Muscle of leg (tissue), 11 donors: ENCODE measurements around the gene PRODH2. TPM values are rescaled to one million over a fixed set of nuclear protein-coding genes. Genes with fewer than 3 reads are reported as not detected.

Source experiments
- DNase-seq: peaks from one replicate; pipeline ENCODE4 v3.0.0; 2013
- H3K27ac ChIP-seq: one replicate; pipeline ENCODE4 v1.5.1; 2013; ENCODE audit warnings: mild to moderate bottlenecking, low read length, control low read depth
- H3K27me3 ChIP-seq: one replicate; pipeline ENCODE4 v1.6.1; 2013; ENCODE audit warnings: low read length; ENCODE audit not compliant: control insufficient read depth, insufficient read depth
- H3K36me3 ChIP-seq: one replicate; pipeline ENCODE4 v1.6.1; 2013; ENCODE audit warnings: low read length; ENCODE audit not compliant: control insufficient read depth, insufficient read depth
- H3K4me1 ChIP-seq: one replicate; pipeline ENCODE4 v1.6.1; 2013; ENCODE audit warnings: low read length; ENCODE audit not compliant: control insufficient read depth, insufficient read depth
- H3K4me3 ChIP-seq: one replicate; pipeline ENCODE4 v1.5.1; 2013; ENCODE audit warnings: low read length, control low read depth
- H3K9me3 ChIP-seq: replicated peaks from 2 replicates; pipeline ENCODE4 v1.6.1; 2013; ENCODE audit warnings: low read depth, low read length; ENCODE audit not compliant: control insufficient read depth
- WGBS: methylation state at CpG from one replicate; pipeline ENCODE4 v1.1.5; 2013; ENCODE audit warnings: missing lambda C conversion rate; ENCODE audit not compliant: insufficient coverage; 5-methylcytosine and 5-hydroxymethylcytosine counted together
- polyA plus RNA-seq, 8 donors: library from polyadenylated mRNA; unstranded; fragments of 120-200 nt; gene quantifications; one replicate each; pipeline versions ENCODE4 v1.2.1 to v1.2.3, GENCODE V29; 2013; ENCODE audit warnings: inconsistent platforms in 1 of 8, low replicate concordance in 1 of 8; ENCODE audit not compliant: insufficient read length in 8 of 8, insufficient read depth in 1 of 8
- total RNA-seq: library from RNA; stranded (reverse); fragments of 120-200 nt; gene quantifications from one replicate; pipeline ENCODE4 v1.2.4, GENCODE V29; 2013

Gene PRODH2
- total and polyA plus RNA-seq, 9 donors = 0.18 to 0.27 TPM; not detected in 7

- H3K9me3 ChIP-seq = no peaks in the 10 kb centered on the region
- peaks cover 49% of the 10 kb centered on the region for H3K36me3 ChIP-seq
- no peak overlapping the region for H3K4me3 ChIP-seq
- no peaks in the 10 kb centered on the region for H3K27me3 ChIP-seq
- WGBS = 58% methylated on average over 8 of the region's 9 CpGs
- H3K27ac ChIP-seq = no peak overlapping the region
- peaks cover 6% of the 10 kb centered on the region for H3K4me1 ChIP-seq
- no peak for DNase-seq
Measured at GRCh38 chr19:35781650-35782049, 31.0 kb downstream of the PRODH2 start.

GRCh38 chr19:35780717-35781116 lies 31.9 kb downstream of the PRODH2 start:
- H3K9me3 ChIP-seq = no peaks in the 10 kb centered on the region
- peaks cover 49% of the 10 kb centered on the region for H3K36me3 ChIP-seq
- peaks cover 12% of the 10 kb centered on the region for H3K4me1 ChIP-seq
- no peak overlapping the region for H3K4me3 ChIP-seq
- H3K27ac ChIP-seq = no peak overlapping the region
- H3K27me3 ChIP-seq = no peaks in the 10 kb centered on the region
- WGBS = 94% methylated on average over 15 of the region's 20 CpGs
- no peak for DNase-seq

DNA sequence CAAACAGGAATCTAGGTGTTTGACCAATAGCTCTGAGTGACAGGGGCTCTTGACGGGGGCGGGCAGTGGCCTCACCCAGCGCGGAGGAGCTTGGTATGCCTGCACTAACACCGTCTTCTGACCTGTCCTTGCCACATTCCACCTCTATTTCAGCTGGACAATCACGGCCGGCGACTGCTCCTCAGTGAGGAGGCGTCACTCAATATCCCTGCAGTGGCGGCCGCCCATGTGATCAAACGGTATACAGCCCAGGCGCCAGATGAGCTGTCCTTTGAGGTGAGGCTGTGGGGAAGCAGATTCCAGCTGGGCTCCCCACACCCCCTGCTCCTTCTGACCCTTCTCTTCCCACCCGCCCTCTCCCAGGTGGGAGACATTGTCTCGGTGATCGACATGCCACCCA lies 32.6 kb downstream of the PRODH2 start:
- no peak for DNase-seq
- Histone ChIP-seq H3K36me3 (peaks cover 46% of the 10 kb centered on the region), H3K4me1 (peaks cover 13% of the 10 kb centered on the region), H3K4me3 (no peak overlapping the region), H3K9me3 (no peaks in the 10 kb centered on the region), H3K27me3 (no peaks in the 10 kb centered on the region), H3K27ac (no peak overlapping the region)
- 89% methylated on average over 7 of the region's 16 CpGs for WGBS

DNA sequence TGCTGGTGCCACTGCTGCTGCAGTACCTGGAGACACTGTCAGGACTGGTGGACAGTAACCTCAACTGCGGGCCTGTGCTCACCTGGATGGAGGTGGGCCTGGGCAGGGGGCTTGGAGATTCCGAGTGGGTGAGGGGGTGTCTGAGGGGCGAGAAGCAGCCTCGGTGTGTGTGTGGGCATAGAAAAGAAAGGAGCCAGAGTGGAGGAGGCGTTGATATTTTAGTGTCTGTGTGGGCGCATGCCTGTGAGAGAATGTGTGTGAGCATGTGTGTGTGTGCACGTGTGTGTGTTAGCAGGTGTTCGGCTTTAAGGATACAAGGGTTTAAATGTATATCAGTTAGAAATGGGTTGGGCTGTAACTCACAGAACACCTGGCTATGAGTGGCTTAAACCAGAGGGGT lies 33.6 kb downstream of the PRODH2 start:
- Histone ChIP-seq H3K4me1 (peaks cover 21% of the 10 kb centered on the region), H3K4me3 (no peak overlapping the region), H3K36me3 (peaks cover 43% of the 10 kb centered on the region), H3K27ac (no peak overlapping the region), H3K27me3 (no peaks in the 10 kb centered on the region), H3K9me3 (no peaks in the 10 kb centered on the region)
- whole genome bisulfite sequencing = 87% methylated on average over 8 of the region's 8 CpGs
- no peak for DNase-seq

GRCh38 chr19:35777961-35778360 lies 34.7 kb downstream of the PRODH2 start:
- Histone ChIP-seq H3K9me3 (no peaks in the 10 kb centered on the region), H3K36me3 (peaks cover 42% of the 10 kb centered on the region), H3K4me3 (no peak overlapping the region), H3K4me1 (peaks cover 21% of the 10 kb centered on the region), H3K27ac (no peak overlapping the region), H3K27me3 (no peaks in the 10 kb centered on the region)
- no peak for DNase-seq
- WGBS = 93% methylated on average over 4 of the region's 7 CpGs

DNA sequence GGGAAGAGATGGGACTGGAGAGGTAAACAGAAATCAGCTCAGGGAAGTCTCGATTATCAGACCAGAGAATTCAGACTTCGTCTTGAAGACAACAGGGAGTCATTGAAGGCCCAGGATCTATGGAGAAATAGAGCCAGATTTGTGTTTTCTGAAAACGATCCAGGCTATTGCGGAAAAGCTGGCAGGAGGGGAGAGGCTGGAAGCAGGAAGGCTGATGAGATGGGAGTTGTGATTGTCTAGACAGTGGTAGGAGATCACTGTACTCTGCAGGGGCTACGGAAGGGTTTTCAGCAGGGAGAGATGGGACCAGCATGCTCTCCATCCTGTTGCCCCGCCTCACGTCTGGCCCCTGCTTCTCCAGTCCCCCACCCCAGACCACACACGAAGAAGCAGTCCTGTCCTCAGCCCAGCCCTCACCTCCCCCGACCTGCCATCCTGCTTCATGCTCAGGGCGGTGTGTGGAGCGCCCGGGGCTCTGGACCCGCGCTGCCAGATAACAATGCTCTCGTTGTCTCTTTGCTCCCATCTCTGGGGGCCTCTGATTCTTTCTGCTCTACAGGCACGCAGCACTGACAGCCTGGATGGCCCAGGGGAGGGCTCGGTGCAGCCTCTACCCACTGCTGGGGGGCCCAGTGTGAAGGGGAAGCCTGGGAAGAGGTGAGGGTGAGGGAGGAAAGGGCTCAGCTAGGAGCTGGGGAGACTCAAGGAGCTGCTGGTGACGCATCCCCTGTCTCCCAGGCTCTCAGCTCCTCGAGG lies 35.4 kb downstream of the PRODH2 start:
- Histone ChIP-seq H3K27ac (no peak overlapping the region), H3K4me1 (peaks cover 21% of the 10 kb centered on the region), H3K36me3 (peaks cover 36% of the 10 kb centered on the region), H3K4me3 (no peak overlapping the region), H3K9me3 (no peaks in the 10 kb centered on the region), H3K27me3 (no peaks in the 10 kb centered on the region)
- 26% methylated on average over 12 of the region's 19 CpGs for WGBS
- DNase-seq = peak; percentile 46

DNA sequence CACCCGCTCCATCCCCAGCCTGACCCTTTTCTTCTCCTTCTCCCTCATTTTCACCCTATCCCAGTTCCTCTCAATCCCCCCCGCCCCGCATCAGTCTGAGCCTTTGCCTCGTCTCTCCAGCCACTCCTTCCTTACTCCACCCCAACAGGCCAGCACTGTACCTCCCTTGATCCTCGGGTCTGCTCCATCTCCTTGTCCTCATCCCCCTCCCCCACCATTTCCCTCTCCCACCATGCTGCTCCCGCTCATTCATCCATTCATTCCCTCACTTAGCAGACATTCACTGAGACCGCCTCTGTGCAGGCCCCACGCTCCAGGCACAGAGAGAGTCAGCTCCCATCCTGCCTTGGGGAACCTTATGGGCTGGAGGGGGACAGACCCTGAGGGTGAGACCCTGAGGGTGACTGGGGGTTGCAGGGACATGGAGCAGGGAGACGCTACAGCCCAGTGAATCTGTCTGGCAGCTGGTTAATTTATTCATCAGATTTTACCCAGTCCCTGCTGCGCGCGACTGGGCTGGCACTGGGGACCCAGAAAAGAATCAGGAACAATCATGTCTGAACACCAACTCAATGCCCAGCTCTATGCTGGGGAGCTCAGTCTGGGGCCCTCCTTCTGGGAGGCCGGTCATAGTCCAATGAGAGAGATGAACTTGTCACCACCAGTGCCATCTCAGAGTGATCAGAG lies 36.4 kb downstream of the PRODH2 start:
- H3K4me3 ChIP-seq = peak overlapping the region; percentile 72

GRCh38 chr19:35775298-35776101 lies 37.1 kb downstream of the PRODH2 start, which contains the start of gene ARHGAP33:
TSS of gene ARHGAP33 (plus strand) at chr19:35775564. CDS start at chr19:35775659, 95 bp downstream.
- Histone ChIP-seq H3K9me3 (no peaks in the 10 kb centered on the region), H3K36me3 (peaks cover 21% of the 10 kb centered on the region), H3K27ac (no peak within 1 kb of the TSS), H3K4me1 (peaks cover 21% of the 10 kb centered on the region), H3K4me3 (peak within 1 kb of the TSS; percentile 72), H3K27me3 (no peaks in the 10 kb centered on the region)
- peak; percentile 99 for DNase-seq
- under 1% methylated on average over 76 of the region's 82 CpGs for WGBS

More for the DNA sequence above, 36.4 kb downstream of the PRODH2 start:
- 16% methylated on average over 8 of the region's 13 CpGs for WGBS
- DNase-seq = peak; percentile 33
- peaks cover 21% of the 10 kb centered on the region for H3K4me1 ChIP-seq
- no peak overlapping the region for H3K27ac ChIP-seq
- no peaks in the 10 kb centered on the region for H3K27me3 ChIP-seq
- peaks cover 26% of the 10 kb centered on the region for H3K36me3 ChIP-seq
- H3K9me3 ChIP-seq = no peaks in the 10 kb centered on the region

DNA sequence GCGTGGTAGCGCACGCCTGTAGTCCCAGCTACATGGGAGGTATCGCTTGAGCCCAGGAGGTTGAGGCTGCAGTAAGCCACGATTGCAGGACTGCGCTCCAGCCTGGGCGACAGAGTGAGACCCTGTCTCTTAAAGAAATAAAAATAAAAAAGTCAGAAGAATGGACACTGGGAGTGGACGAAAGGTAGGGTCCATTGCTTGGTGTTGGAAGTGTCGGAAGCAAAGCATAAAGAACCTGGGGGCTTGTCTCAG lies 37.7 kb downstream of the PRODH2 start:
- DNase-seq = no peak
- peaks cover 18% of the 10 kb centered on the region for H3K36me3 ChIP-seq
- H3K4me3 ChIP-seq = peak overlapping the region; percentile 24
- peaks cover 21% of the 10 kb centered on the region for H3K4me1 ChIP-seq
- H3K9me3 ChIP-seq = no peaks in the 10 kb centered on the region
- WGBS = 31% methylated on average over 9 of the region's 9 CpGs
- no peaks in the 10 kb centered on the region for H3K27me3 ChIP-seq
- H3K27ac ChIP-seq = no peak overlapping the region
